SIG-M5 treated with dmso at 0.1 percent for 504 hours (cell line): ENCODE data around the gene RAB8A.
"Not testable (repeated sequence)": the region's sequence is repeated elsewhere in the genome, so short reads cannot be mapped to it uniquely, and the experiment has no call there.

Experiments used
- DNase-seq: peaks from one replicate; lab custom pipeline; 2025; ENCODE audit not compliant: unreplicated experiment; lab: John Stamatoyannopoulos, UW

The RAB8A gene

GRCh38 chr19:16170134-16170533 is 58.4 kb downstream of the RAB8A start:
- DNase-seq = no peak

- no peak for DNase-seq
Observed at GRCh38 chr19:16175954-16176353, 64.3 kb downstream of the RAB8A start.

GRCh38 chr19:16178866-16179265 is 67.2 kb downstream of the RAB8A start:
- DNase-seq = not testable (repeated sequence)

- DNase-seq = no peak
Observed at GRCh38 chr19:16180611-16181010, 68.9 kb downstream of the RAB8A start.
